Lower leg skin (tissue), 3 donors: ENCODE data around the gene NUDC.

ENCODE experiments used
- POLR2A ChIP-seq, 2 donors: fragments of 450-650 bp; IDR thresholded peaks; one replicate each; pipeline ENCODE4 v1.6.1; 2016 to 2017; ENCODE audit warnings: antibody characterized with exemption in 2 of 2, mild to moderate bottlenecking in 1 of 2, moderate library complexity in 1 of 2
- TF ChIP-seq, protein P1 (sequence below), 3 donors: fragments of 450-650 bp; IDR thresholded peaks; one replicate each; pipeline ENCODE4 v1.5.1; 2016; ENCODE audit warnings: antibody characterized with exemption in 3 of 3, mild to moderate bottlenecking in 3 of 3, moderate library complexity in 2 of 3

DNA sequence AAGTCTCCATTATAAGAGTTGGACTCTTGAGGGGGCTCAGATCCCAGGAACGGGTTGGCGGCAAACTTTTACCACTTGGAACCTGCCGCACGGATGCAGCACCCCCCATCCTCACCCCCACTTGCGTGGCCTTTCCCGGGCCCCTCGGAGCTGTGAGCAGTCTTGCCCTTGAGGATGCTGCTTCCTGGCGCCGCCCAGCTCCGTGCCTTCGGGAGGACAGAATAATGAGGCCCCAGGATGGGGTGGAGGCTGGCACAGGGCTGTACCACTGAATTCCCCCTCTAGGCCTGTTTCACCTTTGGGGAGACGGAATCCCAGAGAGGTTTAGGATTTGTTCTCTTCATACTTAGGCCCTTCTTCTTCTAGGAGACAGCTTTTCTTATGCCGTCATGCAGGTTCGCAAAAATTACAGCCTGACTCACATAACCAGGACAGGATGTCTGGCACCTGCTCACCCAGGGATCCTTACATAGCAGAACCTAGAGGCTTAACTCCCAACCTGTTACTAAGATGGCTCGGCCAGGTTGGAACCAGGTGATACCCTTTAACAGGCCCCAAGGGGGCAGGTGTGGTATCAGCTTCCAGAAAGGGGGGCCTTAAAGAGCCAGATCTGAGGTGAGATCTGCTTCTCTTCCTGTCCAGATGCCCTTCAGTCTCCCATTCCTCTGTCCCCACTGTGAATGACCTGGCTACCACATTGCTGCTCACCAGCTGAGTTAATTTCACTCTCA, 73.4 kb downstream of the NUDC start:
- TF ChIP-seq, protein P1, sequence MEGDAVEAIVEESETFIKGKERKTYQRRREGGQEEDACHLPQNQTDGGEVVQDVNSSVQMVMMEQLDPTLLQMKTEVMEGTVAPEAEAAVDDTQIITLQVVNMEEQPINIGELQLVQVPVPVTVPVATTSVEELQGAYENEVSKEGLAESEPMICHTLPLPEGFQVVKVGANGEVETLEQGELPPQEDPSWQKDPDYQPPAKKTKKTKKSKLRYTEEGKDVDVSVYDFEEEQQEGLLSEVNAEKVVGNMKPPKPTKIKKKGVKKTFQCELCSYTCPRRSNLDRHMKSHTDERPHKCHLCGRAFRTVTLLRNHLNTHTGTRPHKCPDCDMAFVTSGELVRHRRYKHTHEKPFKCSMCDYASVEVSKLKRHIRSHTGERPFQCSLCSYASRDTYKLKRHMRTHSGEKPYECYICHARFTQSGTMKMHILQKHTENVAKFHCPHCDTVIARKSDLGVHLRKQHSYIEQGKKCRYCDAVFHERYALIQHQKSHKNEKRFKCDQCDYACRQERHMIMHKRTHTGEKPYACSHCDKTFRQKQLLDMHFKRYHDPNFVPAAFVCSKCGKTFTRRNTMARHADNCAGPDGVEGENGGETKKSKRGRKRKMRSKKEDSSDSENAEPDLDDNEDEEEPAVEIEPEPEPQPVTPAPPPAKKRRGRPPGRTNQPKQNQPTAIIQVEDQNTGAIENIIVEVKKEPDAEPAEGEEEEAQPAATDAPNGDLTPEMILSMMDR (IDR thresholded peaks at IDR 0.05), result no peak
- no peak for TF ChIP-seq POLR2A (IDR thresholded peaks at IDR 0.05)
